Amniotic epithelial cell (primary cell): ENCODE measurements around the gene MTG1.
"Not testable (repeated sequence)": the region's sequence is repeated elsewhere in the genome, so short reads cannot be mapped to it uniquely, and the experiment has no call there.

Source experiments
- DNase-seq: peaks from one replicate; pipeline ENCODE4 v3.0.0-alpha.2; 2010; ENCODE audit warnings: low read depth

The MTG1 gene

DNA sequence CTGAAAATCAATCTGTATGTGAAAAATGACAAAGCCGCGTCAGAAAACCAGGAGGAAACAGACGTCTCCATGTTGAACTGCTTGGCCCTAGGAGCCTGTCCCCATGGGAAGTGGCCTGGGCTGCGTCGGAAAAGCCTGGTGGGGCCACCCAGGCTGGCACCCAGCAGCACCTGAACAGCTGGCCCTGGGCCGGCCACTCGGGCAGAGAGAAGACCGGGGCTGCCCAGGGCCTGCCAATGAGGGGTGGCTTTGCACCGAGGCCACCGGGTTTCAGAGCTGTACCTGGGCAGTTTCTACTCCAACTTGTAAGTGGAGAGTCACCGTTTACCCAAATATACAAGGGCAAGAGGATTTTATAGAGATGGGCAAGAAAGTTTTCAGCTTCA is 35.0 kb upstream of the MTG1 start:
- no peak for DNase-seq

DNA sequence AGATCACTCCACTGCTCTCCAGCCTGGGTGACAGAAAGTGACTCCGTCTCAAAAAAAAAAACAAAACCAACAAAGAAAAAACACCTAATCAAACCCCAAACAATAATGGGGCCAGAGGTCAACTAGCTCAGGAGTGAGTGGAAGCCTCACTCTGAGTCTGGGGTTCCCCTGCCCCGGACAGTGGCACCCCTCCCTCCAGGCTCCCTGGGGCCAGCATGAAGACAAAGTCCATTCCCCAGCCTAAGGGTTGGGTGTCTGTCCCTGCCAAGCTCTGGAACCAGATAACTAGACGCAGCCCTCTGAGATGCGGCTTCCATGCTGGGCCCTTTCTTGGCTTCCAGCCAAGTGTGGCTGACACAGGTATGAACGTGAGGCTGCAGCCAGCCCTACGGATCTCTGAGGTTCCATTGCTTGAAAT is 34.4 kb upstream of the MTG1 start:
- no peak for DNase-seq

GRCh38 chr10:133359972-133360610 is 33.9 kb upstream of the MTG1 start:
- no peak for DNase-seq

DNA sequence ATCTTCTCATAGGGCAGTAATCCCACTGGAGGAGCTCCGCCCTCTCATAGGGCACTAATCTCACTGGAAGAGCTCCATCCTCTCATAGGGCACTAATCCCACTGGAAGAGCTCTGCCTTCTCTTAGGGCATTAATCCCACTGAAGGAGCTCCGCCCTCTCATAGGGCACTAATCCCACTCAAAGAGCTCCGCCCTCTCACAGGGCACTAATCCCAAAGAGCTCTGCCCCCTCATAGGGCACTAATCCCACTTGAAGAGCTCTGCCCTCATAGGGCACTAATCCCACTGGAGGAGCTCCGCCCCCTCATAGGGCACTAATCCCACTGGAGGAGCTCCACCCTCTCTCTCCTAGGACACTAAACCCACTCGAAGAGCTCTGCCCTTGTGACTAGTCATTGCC is 32.7 kb upstream of the MTG1 start:
- DNase-seq: no peak

DNA sequence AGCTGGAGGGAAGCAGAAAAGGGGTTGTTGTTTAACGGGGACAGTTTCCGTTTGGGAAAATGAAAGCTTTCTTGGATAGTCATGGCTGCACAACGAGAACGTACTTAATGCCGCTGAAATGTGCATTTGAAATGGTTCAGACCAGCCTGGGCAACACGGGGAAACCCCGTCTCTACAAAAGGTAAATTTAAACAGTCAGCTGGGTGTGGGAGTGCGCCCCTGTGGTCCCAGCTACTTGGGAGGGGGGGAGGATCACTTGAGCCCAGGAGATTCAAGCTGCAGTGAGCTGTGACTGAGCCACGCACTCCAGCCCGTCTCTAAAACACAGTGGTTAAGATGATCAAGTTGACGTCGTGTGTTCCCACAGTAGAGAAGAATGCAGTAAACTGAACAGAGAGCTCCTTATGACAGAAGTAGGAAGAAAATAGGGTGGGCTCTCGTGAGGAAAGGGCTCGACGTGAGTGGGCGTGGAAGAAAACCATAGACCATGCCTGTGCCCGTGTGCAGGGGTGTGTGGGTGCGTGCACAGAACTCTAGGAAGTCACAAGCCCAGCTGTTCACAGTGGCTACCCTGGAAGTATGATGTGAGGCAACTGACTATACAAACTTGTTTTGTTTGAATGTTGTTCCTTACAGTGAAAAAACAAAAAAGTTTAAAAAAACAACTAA is 32.0 kb upstream of the MTG1 start:
- no peak for DNase-seq

DNA sequence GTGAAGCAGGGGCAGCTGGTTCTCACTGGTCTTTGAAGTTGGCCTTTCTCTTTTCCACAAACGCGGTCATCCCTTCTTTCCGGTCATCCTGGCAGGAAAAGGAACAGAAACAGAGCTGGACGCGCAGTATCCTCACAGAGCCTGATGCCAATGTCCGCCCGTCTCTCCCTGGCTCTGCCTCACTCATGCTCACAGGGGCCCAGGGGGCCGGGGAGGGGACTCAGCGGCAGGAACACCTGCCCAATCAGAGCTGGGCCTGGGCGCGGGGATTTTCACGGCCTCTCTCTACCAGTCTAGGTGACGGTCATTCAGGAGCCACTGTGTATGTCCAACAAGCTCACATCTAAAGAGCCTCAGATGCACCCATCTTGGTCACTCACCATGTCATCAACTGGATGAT is 31.1 kb upstream of the MTG1 start:
- no peak for DNase-seq

DNA sequence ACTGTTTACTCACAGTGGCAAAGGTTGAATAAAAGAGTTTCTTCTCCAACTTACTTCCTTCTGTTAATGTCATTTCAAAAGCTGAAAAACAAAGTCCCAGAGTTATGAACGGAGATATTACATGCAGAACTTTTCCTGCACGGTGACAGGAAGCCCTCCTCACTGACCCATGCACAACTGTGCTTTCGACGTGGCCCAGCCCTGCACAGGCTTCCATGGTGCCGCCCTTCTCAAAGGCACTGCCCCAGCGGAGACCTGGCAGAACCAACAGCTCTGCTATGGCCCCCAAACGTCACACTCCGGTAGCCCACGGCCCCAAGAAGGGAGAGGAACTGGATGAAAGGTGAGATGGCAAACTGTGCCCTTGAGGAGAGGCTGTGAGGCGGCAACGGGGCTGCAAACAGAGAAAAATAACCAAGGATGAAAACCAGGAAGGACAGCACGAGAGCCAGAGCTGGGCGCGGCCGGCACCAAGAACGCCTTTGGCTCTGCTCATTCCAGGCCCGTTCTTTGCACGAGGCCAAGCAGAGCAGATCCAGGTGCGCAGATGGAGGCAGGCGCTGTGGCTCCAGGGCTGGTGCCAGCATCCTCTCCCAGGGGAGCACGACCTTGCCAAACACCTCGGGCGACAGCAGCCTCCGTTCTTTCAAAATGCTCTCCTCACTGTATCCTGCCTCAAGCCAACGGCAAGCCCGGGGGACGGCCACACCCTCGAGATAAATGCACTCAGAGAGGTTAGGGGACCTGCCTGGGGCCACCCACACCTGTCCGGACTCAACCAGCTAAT is 29.1 kb upstream of the MTG1 start:
- DNase-seq: no peak

- no peak for DNase-seq
Observed at GRCh38 chr10:133365461-133366129, 28.4 kb upstream of the MTG1 start.

DNA sequence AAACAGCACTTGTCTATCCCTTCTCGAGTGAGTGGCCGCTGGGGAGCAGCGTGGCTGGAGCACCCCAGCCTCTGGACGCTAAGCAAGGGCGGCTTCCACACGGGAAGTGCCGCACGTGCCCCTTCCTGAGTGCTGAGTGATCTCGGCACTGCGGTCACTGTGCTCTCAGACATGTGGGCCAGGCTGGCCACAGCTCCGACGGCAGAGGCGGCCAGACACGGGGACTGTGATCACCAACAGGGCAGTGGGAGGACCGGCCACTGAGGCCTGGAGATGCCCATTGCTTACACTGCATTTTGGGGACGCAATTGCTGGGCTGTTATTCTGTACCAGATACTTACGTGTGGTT is 27.9 kb upstream of the MTG1 start:
- DNase-seq: no peak

GRCh38 chr10:133366751-133367150 is 27.2 kb upstream of the MTG1 start:
- no peak for DNase-seq

DNA sequence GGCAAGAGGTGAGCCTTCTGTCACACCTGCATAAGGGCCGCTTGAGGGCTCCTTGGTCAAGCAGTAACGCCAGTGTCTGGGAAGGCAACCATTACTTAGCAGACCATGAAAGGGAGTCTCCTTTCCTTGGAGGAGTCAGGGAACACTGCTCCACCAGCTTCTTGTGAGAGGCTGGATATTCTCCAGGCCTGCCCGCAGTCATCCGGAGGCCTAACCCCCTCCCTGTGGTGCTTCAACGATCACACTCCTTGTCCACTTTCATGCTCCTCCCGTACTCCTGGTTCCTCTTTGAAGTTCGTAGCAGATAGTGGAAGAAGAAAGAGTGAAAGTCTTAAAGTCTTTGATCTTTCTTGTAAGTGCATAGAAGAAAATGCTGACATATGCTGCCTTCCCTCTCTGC is 26.5 kb upstream of the MTG1 start:
- DNase-seq: not testable (repeated sequence)

- DNase-seq: no peak
Observed at GRCh38 chr10:133368153-133368552, 25.8 kb upstream of the MTG1 start.

GRCh38 chr10:133370030-133370786 is 23.7 kb upstream of the MTG1 start:
- DNase-seq: no peak

- no peak for DNase-seq
Observed at GRCh38 chr10:133372507-133372906, 21.4 kb upstream of the MTG1 start.

GRCh38 chr10:133373174-133374090 is 20.5 kb upstream of the MTG1 start, which contains the start of gene ECHS1:
ECHS1 (minus strand) TSS chr10:133373354; CDS start chr10:133373333, 21 bp downstream.
- peak; percentile 78 for DNase-seq

GRCh38 chr10:133375357-133376115 is 18.4 kb upstream of the MTG1 start:
- no peak for DNase-seq

- not testable (repeated sequence) for DNase-seq
Observed at GRCh38 chr10:133376183-133376582, 17.8 kb upstream of the MTG1 start.

DNA sequence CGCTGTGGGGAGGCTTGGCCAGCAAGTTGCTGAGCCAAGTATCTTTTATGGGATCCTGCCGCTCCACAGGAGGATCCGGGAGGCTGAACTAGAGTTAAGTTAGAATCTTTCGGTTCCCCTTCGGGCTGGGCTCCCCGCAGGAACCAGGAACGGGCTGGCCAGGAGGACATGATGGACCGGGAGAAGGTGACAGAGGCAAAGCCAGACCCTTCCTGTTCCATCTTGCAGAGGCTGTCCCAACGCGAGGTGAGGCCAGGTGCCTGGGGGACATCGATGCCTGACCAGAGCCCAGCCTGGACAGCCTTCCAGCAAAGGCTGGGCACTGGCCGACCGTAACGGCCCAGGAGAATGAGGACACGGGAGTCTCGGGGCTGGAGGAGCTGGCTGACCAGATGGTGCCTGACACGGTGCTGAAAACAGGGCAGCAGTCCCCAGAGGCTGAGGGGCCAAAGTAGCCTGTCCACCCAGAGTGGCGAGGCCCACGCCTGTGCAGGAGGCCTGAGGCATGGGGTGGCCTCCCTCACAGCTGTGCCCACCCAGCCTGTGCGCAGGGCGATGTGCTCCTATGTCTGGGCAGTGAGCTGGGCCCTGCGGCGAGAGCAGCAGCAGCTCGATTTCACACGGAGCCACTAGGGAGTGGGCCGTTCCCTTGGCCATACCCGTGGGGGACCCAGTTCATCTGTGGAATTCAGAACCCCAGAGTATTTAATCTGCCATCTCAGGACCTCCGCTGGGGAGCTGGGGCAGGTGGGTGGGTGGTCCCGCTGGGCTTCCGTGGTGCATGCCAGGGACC is 16.7 kb upstream of the MTG1 start:
- no peak for DNase-seq

- DNase-seq: no peak
Observed at GRCh38 chr10:133377818-133378250, 16.1 kb upstream of the MTG1 start.
